GM21526 (cell line): ENCODE data around the gene LGMN.
A peak's percentile ranks its signal among the peaks of the same experiment; 100 is the strongest.
"Not testable (repeated sequence)": the region's sequence is repeated elsewhere in the genome, so short reads cannot be mapped to it uniquely, and the experiment has no call there.

Experiments used
- ATAC-seq: cut with Tn5 transposase; IDR thresholded peaks from one replicate; pipeline ENCODE4 v1.9.1; 2021; ENCODE audit warnings: moderate library complexity; ENCODE audit not compliant: unreplicated experiment, low FRiP score

LGMN gene

DNA sequence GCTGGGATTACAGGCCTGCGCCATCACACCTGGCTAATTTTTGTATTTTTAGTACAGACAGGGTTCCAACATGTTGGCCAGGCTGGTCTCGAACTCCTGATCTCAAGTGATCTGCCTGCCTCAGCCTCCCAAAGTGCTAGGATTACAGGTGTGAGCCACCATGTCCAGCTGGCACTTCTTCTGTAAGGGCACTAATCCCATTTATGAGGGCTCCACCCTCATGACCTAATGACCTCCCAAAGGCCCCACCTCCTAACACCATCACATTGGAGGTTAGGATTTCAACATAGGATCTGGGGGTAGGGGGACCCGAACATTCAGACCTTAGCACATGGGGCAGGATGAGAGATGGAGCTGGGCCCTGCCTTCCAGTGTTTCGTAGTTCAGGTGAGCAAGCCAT lies 68.1 kb downstream of the LGMN start:
- ATAC-seq, result not testable (repeated sequence)

DNA sequence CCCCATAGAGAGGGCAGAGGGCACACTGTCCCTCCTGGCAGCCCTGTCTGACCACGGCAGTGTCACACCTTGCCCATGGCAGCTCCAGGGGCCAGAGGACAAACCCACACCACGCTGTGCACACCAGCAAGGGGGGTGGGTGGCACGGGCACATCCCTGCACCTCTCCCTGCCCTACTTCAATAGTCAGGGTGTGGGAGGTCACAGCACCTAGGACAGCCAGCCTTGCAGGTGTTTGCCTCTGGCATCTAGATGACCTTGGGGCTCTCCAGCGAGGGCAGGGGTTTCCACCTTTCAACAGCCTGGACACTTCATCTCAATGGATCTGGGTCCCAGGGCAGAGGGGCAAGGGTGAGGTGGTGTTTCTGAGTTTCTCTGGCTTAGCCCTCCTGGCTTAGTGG lies 69.2 kb downstream of the LGMN start:
- no peak for ATAC-seq

DNA sequence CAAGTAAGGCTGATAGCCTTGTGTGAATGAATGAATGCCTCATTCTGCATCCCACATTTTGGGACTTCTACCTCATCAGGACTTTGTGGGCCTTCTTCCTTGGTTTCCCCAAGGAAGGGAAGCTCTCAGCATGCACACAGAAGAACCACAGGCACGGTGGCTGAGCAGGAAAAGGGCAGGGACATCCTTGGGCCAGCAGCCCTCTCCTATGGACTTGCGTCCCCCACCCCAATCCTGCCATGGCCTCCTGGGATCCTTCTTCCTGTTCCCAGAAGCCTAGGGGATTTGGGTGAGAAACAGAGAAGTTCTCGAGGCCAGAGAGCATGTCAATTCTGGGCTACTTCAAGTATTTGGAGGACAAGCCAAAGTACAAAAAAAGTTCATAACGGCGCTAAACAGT lies 69.7 kb downstream of the LGMN start:
- no peak for ATAC-seq

DNA sequence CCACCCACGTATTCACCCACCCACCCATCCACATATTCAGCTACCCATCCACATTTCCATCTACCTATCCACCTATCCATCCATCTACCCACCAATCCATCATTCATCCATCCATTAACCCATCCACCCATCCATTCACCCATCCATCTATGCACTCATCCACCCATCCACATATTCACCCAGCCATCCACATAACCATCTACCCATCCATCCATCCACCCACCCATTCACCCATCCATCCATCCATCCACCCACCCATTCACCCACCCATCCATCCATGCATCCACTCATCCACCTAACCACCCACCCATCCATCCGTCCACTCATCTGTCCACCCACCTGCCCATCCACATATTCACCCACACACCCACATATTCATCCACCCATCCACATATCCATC lies 70.5 kb downstream of the LGMN start:
- no peak for ATAC-seq

DNA sequence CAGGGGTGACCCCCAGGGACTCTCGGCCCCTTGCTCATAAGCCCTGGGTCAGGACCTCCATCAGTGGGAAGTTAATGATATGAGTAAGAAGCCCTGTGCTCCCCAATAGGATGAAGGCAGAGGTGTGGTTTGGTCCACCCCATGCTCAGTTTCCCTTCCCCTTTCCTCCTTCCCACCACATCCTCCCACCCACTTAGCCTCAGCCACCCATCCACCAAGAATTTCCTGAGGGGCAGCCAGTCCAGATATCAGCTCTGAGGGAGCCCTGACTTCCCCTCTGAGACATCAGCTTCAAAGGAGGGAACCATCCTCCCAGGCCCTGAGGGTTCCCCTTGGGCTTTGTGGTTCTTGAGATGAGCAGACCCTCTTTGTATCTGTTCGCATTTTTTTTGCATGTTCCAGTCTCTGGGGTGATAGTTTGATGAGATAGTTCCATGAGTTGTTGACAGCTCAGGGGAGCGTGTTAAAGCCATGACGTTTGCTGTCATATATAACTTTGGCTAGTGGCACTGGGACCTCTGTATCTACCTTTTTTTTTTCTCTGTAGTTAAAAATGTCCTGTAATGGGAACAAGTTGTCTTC lies 71.2 kb downstream of the LGMN start:
- peak; percentile 72 for ATAC-seq

DNA sequence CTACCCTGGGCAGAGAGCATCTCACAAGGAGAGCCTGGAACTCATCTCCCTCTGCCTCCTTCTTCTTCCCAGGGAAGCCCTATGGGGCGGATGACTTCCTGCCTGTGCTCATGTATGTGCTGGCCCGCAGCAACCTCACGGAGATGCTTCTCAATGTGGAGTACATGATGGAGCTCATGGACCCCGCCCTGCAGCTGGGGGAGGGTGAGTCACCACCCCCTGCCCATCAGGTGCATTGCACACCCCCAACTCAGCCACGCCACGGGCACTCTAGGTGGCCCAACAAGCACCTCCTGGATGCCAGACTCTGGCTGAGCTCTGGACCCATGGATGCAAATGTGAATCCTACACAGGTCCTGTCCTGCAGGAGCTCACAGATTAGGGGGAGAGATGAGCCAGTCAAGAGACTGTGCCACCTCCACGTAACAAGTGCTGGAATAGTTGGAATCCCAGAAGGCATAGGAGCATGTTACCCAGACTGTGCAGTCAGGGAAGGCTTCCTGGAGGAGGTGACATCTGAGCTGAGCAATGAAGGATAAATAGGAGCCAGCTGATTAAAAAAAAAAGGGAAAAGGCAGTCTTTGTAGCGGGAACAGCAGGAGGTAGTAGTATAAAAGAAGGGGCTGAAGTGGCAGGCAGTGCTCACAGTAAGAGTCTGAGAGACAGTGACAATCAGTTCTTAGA lies 71.9 kb downstream of the LGMN start:
- ATAC-seq, result no peak

DNA sequence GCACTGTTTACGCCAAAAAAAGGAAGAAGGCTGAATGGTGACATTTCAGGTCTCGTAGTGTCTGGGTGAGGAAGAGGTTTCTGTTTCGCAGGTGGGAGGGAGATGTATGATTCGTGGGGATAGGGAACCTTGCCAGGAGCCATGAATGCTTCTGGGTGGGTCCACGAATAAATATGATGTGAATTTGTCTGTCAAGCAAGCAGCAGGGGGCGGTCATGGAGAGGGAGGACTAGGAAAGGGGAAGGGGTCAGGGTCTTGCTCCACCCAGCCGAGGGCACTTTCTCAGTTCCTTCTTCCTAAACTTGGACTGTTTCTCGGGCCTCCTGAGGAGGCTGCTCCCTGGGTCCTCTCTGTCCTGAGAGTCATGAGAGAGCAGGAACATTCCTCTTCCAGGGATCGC lies 72.5 kb downstream of the LGMN start:
- no peak for ATAC-seq

DNA sequence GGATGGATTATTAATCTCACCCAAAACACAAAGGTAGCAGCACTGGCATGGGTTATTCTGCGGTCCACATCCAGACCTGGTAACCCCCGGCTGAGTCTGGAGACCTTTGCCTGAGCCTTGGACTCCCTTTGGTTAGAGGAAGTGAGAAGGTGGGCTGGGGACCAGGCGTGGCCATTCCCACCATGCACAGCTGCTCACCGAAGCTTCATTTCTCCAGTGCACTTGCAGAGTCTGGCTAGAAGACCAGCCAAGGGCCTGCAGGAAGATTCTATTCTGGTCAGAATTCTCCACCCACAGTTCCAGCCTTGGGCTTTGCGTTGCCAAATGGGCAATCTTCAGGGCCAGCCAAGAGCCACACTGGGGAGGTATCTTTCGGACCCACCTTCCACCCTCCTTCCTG lies 73.0 kb downstream of the LGMN start:
- ATAC-seq, result no peak

DNA sequence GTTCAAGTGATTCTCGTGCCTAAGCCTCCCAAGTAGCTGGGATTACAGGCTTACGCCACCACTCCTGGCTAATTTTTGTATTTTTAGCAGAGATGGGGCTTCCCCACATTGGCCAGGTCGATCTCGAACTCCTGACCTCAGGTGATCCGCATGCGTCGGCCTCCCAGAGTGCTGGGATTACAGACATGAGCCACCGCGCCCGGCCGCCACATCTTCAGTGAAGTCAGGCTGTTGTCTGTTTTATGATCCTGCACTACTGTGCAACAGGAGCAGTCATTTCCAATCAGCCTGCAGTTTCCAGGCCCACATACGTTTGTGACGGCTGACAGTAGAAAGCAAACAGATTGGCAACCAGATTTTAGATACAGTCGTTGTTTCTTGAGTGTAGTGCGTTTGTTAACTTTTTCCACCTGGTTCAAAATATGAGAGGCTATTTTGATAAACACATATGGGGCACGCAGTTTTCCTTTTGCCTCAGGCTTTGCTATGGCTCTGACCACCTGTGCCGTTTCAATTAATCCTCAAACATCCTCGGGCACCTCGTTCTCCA lies 74.8 kb downstream of the LGMN start:
- ATAC-seq, result no peak

DNA sequence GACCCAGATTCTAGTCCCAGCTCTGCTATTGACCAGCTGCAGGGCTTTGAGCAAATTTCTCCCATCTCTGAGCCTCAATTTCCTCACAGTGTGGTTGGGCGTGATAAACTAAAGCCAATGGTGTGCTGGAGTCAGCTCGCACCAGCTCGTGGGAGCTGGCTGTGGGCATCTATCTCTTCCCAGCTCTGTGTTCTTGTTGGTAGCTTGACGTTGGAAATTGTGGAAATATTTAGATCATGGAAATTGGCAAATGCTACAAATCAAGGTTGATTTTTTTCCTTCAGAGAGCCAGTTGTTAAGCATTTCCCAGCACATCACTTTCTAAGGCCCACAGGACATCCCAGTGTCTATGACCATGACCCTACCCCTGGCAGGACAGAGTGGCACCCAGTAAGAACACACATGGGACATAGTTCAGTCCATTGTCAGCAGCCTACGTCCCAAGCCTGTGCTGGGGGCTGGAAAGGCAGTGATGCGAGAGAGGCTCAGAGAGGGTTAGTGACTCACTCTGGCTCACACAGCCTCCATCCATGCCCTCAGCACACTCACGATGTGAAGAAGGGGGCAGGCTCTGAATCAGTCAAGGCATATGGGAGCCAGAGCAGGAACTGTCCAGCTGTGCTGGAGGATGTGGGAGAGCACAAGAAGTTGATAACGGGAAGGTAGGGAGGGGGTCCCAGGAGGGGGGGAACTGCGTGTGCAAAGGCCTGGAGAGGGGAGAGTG lies 77.6 kb downstream of the LGMN start:
- no peak for ATAC-seq

DNA sequence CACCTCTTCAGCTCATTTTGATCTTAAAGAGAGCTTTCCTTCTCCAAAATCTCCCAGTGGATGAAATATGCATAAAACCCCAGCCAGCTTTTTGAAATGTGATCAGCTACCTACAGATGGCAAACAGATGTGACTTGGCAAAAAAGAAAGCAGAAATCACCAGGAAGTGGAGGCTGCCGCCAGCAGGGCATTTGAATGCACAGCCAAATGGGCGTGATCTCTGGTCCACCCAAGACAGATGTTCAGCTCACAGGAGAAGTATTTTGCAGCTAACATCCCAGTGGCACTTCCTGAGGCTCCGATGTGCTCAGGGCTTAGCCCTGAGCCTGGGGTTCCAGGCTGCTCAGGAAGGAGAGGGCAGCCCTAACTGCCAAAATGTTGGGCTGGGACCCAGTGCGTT lies 78.3 kb downstream of the LGMN start:
- ATAC-seq, result no peak

DNA sequence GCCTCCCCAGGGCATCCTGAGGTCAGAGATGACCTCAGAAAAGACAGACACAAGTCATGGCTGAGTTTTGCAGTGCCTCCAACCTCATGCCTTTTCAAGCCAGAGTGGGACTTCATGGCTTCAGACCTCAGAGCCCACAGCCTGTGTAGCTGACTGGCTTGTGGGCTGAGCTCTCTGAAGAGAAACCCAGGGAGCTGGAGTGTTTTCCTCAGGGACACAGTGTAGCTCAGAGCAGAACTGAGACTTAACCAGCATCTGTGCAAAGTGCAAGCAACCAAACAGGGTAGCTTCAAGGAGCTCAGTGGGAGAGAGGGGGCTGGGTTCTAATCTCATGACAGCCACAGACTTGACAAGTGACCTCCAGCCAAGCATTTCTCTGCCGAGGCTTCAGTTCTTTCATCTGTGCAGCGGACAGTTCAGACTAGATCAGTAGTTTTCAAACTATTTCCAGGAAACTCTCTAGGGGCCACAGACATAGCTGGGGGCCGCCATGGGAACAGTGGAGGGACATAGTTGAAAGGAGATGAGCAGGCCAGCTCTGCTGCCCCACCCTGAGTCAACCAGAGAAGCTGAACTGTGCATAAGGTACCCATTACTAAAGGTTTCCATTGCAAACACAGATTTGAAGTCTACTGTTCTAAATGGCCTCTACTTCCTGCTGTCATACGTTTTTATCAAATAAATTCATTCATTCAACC lies 80.0 kb downstream of the LGMN start:
- ATAC-seq, result no peak

DNA sequence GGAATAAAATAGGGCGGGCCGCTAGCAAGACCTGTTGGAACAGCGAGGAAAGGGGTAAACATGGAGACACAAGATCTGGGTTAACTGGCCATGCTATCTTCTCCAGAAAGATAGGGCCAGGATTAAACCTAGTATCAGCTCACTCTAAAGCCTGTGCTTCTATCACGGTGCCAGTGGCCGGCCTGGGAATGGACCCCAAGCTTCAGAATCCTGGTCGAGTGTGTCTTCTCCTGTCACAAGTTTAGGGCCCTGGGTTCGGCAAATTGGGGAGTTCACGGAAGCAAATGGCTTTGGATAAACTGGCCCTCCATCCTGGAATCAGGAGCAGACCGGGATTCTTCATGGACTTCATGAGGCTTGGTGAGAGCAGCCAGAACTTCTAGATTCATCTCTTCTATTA lies 82.2 kb downstream of the LGMN start:
- no peak for ATAC-seq

DNA sequence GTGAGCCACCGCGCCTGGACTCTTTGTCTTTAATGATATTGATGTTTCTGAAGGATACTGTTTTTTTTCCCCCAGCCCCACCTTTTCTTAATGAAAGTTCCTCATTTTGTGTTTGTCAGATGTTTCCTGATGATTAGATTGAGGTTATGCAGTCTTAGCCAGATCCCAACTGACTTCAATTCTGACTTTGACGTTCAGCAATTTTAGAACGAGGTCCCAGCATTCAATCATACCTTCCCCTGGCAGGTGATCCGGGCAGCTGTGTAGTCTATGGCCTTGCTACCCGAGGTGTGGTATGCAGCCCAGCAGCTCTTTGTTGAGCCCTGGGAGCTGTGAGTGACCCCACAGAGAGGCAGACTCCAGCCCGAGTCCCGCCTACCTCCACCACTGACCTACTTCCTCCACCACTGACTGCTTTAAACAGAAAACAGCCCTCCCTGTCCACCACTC lies 82.7 kb downstream of the LGMN start:
- no peak for ATAC-seq

DNA sequence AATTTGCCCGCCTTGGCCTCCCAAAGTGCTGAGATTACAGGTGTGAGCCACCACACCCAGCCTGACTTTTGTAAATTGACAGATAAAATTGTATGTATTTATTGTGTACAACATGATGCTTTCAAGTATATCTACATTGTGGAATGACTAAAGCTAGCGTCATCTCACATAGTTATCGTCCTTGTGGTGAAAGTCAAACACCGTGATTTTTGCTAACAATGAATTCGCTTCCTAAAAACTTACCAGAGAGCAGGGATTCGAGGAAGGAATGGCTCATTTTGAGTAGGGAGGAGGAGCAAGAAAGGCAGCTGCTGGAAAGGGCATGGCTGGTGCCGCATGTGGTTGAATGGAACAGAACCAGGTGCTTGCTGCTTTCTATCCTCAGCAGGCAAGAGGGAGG lies 85.4 kb downstream of the LGMN start:
- ATAC-seq, result no peak

DNA sequence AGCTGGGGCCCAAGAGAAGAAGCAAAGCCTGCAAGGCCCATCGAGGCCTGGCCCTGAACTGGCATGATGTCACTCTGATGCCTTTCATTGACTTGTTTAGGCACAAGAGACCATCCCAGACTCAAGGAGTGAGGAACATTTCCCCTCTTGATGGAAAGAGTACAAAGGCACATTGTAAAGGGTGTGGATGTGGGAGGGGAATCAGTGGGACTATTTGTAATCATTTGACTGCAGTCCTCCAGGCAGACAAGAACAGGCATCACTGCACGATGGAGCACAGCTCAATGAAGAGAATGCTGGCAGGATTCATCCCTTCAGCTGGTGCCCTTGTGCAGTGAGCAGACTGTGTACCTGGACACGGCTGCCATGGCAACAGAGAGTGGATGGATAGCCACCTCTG lies 87.9 kb downstream of the LGMN start:
- ATAC-seq, result no peak

DNA sequence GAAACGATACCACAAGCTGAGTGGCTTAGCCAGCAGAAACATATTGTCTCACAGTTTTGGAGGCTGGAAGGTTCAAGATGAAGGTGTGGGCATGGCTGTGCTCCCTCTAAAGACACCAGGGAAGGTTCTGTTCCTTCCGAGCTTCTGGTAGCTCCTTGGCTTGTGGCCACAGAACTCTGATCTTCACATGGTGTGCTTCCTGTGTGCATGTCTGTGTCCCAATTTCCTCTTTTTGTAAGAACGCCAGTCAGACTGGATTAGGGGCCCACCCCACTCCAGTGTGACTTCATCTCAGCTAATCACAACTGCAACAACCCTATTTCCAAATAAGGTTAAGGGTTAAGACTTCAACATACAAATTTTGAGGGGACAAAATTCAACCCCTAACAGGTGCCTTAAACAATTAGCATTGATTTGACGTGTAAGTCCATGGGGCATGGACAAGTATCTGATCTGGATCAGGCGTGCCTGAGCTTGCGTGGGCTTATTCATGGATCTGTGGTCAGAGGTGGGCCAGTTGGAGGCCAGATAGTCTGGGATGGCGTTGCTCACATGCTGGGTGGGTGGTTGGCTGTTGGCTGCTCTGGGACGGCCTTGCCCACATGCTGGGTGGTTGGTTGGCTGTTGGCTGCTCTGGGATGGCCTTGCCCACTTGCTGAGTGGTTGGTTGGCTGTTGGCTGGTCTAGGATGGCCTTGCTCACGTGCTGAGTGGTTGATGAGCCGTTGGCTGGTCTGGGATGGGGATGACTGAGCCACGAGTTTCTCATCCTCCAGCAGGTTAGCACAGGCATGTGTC lies 88.5 kb downstream of the LGMN start:
- no peak for ATAC-seq

DNA sequence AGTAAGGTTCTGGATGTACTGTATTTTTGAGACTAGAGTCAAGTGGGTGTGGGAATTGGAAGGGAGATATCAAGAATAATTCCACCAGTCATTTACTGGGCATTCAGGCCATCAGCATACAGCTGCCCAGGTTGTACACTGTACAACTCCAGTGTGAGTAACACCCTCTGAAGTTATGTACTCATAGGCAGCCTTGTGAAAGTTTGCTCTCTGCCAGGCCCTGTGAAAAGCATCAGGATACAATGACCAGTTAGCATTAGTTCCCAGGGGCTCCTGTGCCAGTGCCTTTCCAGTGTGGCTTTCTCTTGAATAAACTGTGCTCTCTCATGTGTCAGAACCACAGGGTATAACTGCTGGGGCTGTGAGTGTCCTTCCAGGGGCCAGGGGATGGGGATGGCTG lies 89.7 kb downstream of the LGMN start:
- no peak for ATAC-seq

DNA sequence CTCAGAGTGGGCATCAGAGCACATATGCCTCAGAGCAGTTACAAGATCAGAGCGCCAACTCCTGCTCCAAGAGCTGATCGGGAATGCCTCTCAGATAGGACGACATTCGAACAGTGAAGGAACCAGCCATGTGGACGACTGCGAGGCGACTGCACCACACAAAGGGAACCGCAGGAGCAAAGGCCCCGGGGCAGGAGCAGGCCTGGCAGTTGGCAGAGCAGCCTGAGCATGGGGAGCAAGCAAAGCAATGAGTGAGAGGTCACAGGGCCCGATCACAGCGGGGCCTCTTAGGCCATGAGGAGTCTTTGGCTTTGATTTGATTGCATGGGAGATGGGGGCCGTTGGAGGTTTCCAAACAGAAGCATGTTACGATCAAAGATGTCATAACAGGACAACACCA lies 90.3 kb downstream of the LGMN start:
- ATAC-seq, result no peak

DNA sequence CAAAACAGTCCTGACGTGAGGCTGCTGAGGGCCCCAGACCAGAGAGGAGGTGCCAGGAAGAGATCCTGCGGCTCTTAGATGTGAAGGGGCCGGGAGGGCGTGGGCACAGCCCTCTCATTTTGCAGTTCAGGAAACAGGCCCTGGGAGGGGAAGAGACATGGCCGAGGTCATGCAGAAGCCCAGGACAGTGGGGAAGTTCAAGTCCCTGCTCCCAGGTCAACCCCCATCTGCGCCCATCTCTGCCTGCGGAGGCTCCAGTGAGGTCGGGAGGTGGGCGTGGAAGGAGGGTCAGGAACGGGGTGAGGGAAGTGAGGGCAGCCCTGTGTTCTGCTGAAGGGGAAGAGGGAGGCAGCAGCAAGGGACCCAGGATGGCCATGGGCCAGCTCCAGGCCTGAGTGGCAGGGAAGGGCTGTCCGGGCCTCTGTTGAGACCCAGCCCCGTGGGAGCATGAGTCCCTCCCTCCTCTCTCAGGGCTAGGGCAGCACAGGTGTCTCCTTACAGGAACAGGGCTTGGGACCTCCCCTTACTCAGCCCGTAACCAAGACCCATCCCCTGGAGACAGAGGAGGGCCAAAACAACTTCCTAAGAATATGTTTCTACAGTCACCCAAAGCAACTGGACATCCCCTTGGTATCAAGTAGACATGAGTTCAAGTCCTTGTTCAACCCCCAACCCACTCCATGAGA lies 90.8 kb downstream of the LGMN start:
- no peak for ATAC-seq
